A549 (cell line): Measurements from ENCODE around the gene SYAP1. TPM values are rescaled to one million over a fixed set of nuclear protein-coding genes. Genes with fewer than 3 reads are reported as not detected.

Experiments
- ATAC-seq, 2 experiments: fragments of 200-7000 bp in 1 of 2; fragments of >200 bp in 1 of 2; cut with Nextera tagmentation in 1 of 2; cut with Tn5 transposase in 1 of 2; 3 replicates each; pipeline versions ENCODE4 v1.8.0 to v1.9.1; 2018 to 2020; ENCODE audit warnings: mild to moderate bottlenecking in 1 of 2, moderate library complexity in 1 of 2
- CTCF ChIA-PET: fragments of 300-600 bp; sonication (Branson Sonifier 250); formaldehyde crosslinking; extraction: SDS; loops from one replicate; lab custom pipeline; 2021; ENCODE audit warnings: antibody characterized with exemption, inconsistent platforms; lab: Yijun Ruan, JAX
- POLR2A ChIA-PET: fragments of 350-600 bp; formaldehyde crosslinking; extraction: SDS; loops from one replicate; lab custom pipeline; 2021; ENCODE audit warnings: antibody characterized with exemption, inconsistent platforms; lab: Yijun Ruan, JAX
- DNase-seq, 2 experiments: peaks; one replicate each; pipeline versions ENCODE4 v3.0.0 to v3.0.0-alpha.2; 2011 to 2016; ENCODE audit warnings: low read depth in 1 of 2, low spot score in 1 of 2
- FAIRE-seq: peaks from 2 replicates; lab custom pipeline; 2011; peaks lifted over from hg19 to GRCh38; lab: Jason Lieb, UNC
- H3K27ac ChIP-seq, 2 experiments: fragments of >200 bp; sonication (Bioruptor Twin); formaldehyde crosslinking; 3 replicates each; pipeline ENCODE4 v1.5.1; 2016 to 2017
- H3K4me1 ChIP-seq: fragments of >200 bp; sonication (Bioruptor Twin); formaldehyde crosslinking; 3 replicates; pipeline ENCODE4 v1.6.1; 2016
- H3K4me2 ChIP-seq: fragments of >200 bp; sonication (Bioruptor Twin); formaldehyde crosslinking; 3 replicates; pipeline ENCODE4 v1.6.1; 2016
- H3K4me3 ChIP-seq: fragments of >200 bp; sonication (Bioruptor Twin); formaldehyde crosslinking; 3 replicates; pipeline ENCODE4 v1.5.1; 2016
- H3K9me3 ChIP-seq: fragments of >200 bp; sonication (Bioruptor Twin); formaldehyde crosslinking; 3 replicates; pipeline ENCODE4 v1.6.1; 2016
- ATOH8 ChIP-seq: fragments of 250-450 bp; sonication (Bioruptor Pico); IDR thresholded peaks from 2 replicates; pipeline ENCODE4 v1.5.0; 2020; ENCODE audit warnings: low read depth, mild to moderate bottlenecking, moderate library complexity
- CBX8 ChIP-seq: fragments of 200-600 bp; sonication (generic); IDR thresholded peaks from 2 replicates; pipeline ENCODE4 v1.6.1; 2016
- CEBPB ChIP-seq, 2 experiments: fragments of >200 bp in 1 of 2; sonication (Bioruptor Twin) in 1 of 2; formaldehyde crosslinking in 1 of 2; IDR thresholded peaks; 2 replicates each; pipeline ENCODE4 v1.6.1; 2012 to 2016
- CHD2 ChIP-seq: fragments of 150-350 bp; IDR thresholded peaks from 2 replicates; pipeline ENCODE4 v1.6.1; 2014; ENCODE audit warnings: low read length; ENCODE audit not compliant: partially characterized antibody
- CTCF ChIP-seq: fragments of >200 bp; sonication (Bioruptor Twin); formaldehyde crosslinking; IDR thresholded peaks from 3 replicates; pipeline ENCODE4 v1.5.1; 2016
- EHF ChIP-seq: fragments of 250-450 bp; sonication (Bioruptor Pico); IDR thresholded peaks from 2 replicates; pipeline ENCODE4 v1.5.0; 2020; ENCODE audit warnings: mild to moderate bottlenecking
- ELK1 ChIP-seq: fragments of 150-350 bp; IDR thresholded peaks from 2 replicates; pipeline ENCODE4 v1.6.1; 2014; ENCODE audit warnings: low read depth, mild to moderate bottlenecking, low read length
- EP300 ChIP-seq, 2 experiments: fragments of >200 bp; sonication (Bioruptor Twin); formaldehyde crosslinking; IDR thresholded peaks; 2 replicates in 1 of 2; 3 replicates in 1 of 2; pipeline ENCODE4 v1.6.1; 2016 to 2017
- ESRRA ChIP-seq: fragments of 150-350 bp; IDR thresholded peaks from 2 replicates; pipeline ENCODE4 v1.6.1; 2014; ENCODE audit warnings: mild to moderate bottlenecking, low read length, borderline replicate concordance
- FOSL2 ChIP-seq, 2 experiments: fragments of 450-650 bp in 1 of 2; fragments of >200 bp in 1 of 2; sonication (Bioruptor Twin) in 1 of 2; formaldehyde crosslinking; IDR thresholded peaks; 2 replicates each; pipeline versions ENCODE4 v1.5.0 to v1.6.1; 2016 to 2020; ENCODE audit warnings: mild to moderate bottlenecking in 1 of 2, moderate library complexity in 1 of 2
- GATA3 ChIP-seq: IDR thresholded peaks from 2 replicates; pipeline ENCODE4 v1.6.1; 2012; ENCODE audit warnings: borderline replicate concordance
- HDAC2 ChIP-seq: fragments of 200-600 bp; sonication (generic); IDR thresholded peaks from 2 replicates; pipeline ENCODE4 v1.6.1; 2016
- HEYL ChIP-seq: fragments of 250-450 bp; sonication (Bioruptor Pico); IDR thresholded peaks from 2 replicates; pipeline ENCODE4 v1.8.0; 2021; ENCODE audit warnings: mild to moderate bottlenecking, moderate library complexity
- HMGXB4 ChIP-seq: fragments of 250-450 bp; sonication (Bioruptor Pico); IDR thresholded peaks from 2 replicates; pipeline ENCODE4 v1.5.0; 2021; ENCODE audit warnings: mild to moderate bottlenecking, moderate library complexity, borderline replicate concordance
- HOXB13 ChIP-seq: fragments of 250-450 bp; sonication (Bioruptor Pico); IDR thresholded peaks from 2 replicates; pipeline ENCODE4 v1.5.0; 2020; ENCODE audit warnings: low read depth, mild to moderate bottlenecking, moderate library complexity
- JUNB ChIP-seq: fragments of >200 bp; sonication (Bioruptor Twin); formaldehyde crosslinking; IDR thresholded peaks from 2 replicates; pipeline ENCODE4 v1.6.1; 2016
- MAFK ChIP-seq: fragments of 450-650 bp; IDR thresholded peaks from 2 replicates; pipeline ENCODE4 v1.6.1; 2014; ENCODE audit not compliant: partially characterized antibody
- MAX ChIP-seq: IDR thresholded peaks from 2 replicates; pipeline ENCODE4 v1.6.1; 2012
- NR3C1 ChIP-seq: fragments of >200 bp; sonication (Bioruptor Twin); formaldehyde crosslinking; IDR thresholded peaks from 3 replicates; pipeline ENCODE4 v1.6.1; 2017
- PBX3 ChIP-seq: IDR thresholded peaks from 2 replicates; pipeline ENCODE4 v1.6.1; 2012
- PHF8 ChIP-seq: fragments of 200-600 bp; sonication (generic); IDR thresholded peaks from 2 replicates; pipeline ENCODE4 v1.6.1; 2016; ENCODE audit warnings: low read depth, mild to moderate bottlenecking, antibody characterized with exemption, moderate library complexity, borderline replicate concordance
- POLR2AphosphoS2 ChIP-seq: conservative IDR thresholded peaks from 2 replicates; pipeline ENCODE4 v1.6.1; 2012; ENCODE audit warnings: low read length, improper control_type of control experiment, inconsistent platforms
- TFCP2L1 ChIP-seq: fragments of 250-450 bp; sonication (Bioruptor Pico); IDR thresholded peaks from 2 replicates; pipeline ENCODE4 v1.5.0; 2021; ENCODE audit warnings: mild to moderate bottlenecking
- TP53 ChIP-seq: fragments of 250-450 bp; sonication (Bioruptor Pico); IDR thresholded peaks from 2 replicates; pipeline ENCODE4 v1.5.0; 2021; ENCODE audit warnings: mild to moderate bottlenecking, moderate library complexity
- WGBS: methylation state at CpG from one replicate; pipeline ENCODE4 v1.1.6; 2017; ENCODE audit errors: missing lambda C conversion rate; 5-methylcytosine and 5-hydroxymethylcytosine counted together
- polyA plus RNA-seq, 4 experiments: library from polyadenylated mRNA; depleted of rRNA in 3 of 4; stranded (reverse); fragments of >200 nt; fragmentation: RNase III in 1 of 4; extraction: RNeasy Plus Mini Kit Qiagen cat#74134 plus additional on column Dnase treatment in 1 of 4; gene quantifications; 2 replicates in 3 of 4; 3 replicates in 1 of 4; pipeline ENCODE4 v1.2.3, GENCODE V29; 2011 to 2017

The SYAP1 gene
- polyA plus RNA-seq, 2 of the 4 experiments (the other 2 are of a cell fraction) = 18.9 to 20.9 TPM

GRCh38 chrX:16771483-16772398 lies 52.3 kb downstream of the SYAP1 start (continued):
- TF ChIP-seq PBX3 (peak; percentile 55; the same call in 1 of the 2 replicates), ATOH8 (CRISPR knock-in tag) (peak; percentile 72; the same call in 1 of the 2 replicates), TFCP2L1 (CRISPR knock-in tag) (peak; percentile 99), MAFK (peak; percentile 85), FOSL2 (IDR thresholded peaks at IDR 0.05) (no peak), FOSL2 (CRISPR knock-in tag; IDR thresholded peaks at IDR 0.05) (peak; percentile 77; the same call in 1 of the 2 replicates), MAX (peak; percentile 48), CHD2 (no peak), CTCF (no peak), NR3C1 (no peak), GATA3 (peak; percentile 58; the same call in 1 of the 2 replicates), ELK1 (no peak), HMGXB4 (CRISPR knock-in tag) (peak; percentile 84; the same call in 1 of the 2 replicates), JUNB (no peak), POLR2AphosphoS2 (no peak), PHF8 (no peak), CEBPB (IDR thresholded peaks at IDR 0.05) (no peak)

- ATAC-seq = peak; percentile 21 to 46; a peak in 3 of 6 replicates
- H3K27ac ChIP-seq = peak overlapping the region; percentile 79 to 90
- CTCF ChIA-PET = no interaction called here
- no peaks in the 10 kb centered on the region for H3K9me3 ChIP-seq
- peak overlapping the region; percentile 64 for H3K4me2 ChIP-seq
- POLR2A ChIA-PET = interaction anchor here (1.2 to 2.0 kb wide), 6 partner anchors 10 to 60 kb away, joined by 4 to 37 read pairs (median 14); partner anchors contain the start of genes CTPS2, SYAP1 and TXLNG
- 91% methylated on average over 6 of the region's 6 CpGs for WGBS
- DNase-seq = peak in 1 of 2 experiments; percentile 61
- H3K4me1 ChIP-seq = peaks cover 13% of the 10 kb centered on the region; the same call in 2 of the 3 replicates
- no peak overlapping the region for H3K4me3 ChIP-seq
- FAIRE-seq = no peak
- no peak for TF ChIP-seq HDAC2
- TF ChIP-seq CBX8 = no peak
- no peak for TF ChIP-seq ESRRA
- no peak for TF ChIP-seq MAX
- no peak for TF ChIP-seq HOXB13 (CRISPR knock-in tag)
- TF ChIP-seq CTCF = no peak
- TF ChIP-seq HEYL (CRISPR knock-in tag) = no peak
- no peak for TF ChIP-seq ELK1
- no peak for TF ChIP-seq MAFK
- no peak for TF ChIP-seq JUNB
- no peak for TF ChIP-seq TP53 (CRISPR knock-in tag)
- no peak for TF ChIP-seq EHF
- TF ChIP-seq EP300 (IDR thresholded peaks at IDR 0.05) = no peak
These were observed 53.0 kb downstream of the SYAP1 start for GRCh38 chrX:16772460-16772859.
